Fibroblast of villous mesenchyme (primary cell): ENCODE results near the gene CNKSR1. TPM values are rescaled to one million over a fixed set of nuclear protein-coding genes. Genes with fewer than 3 reads are reported as not detected.
A peak's percentile ranks its signal among the peaks of the same experiment; 100 is the strongest.

Experiments used
- DNase-seq: peaks from one replicate; pipeline ENCODE4 v3.0.0-alpha.2; 2010; ENCODE audit warnings: low read depth
- H3K4me3 ChIP-seq: 2 replicates; pipeline ENCODE4 v1.5.1; 2011; ENCODE audit warnings: low read depth, mild to moderate bottlenecking, low read length
- total RNA-seq: library from RNA; depleted of rRNA; stranded (reverse); fragments of >200 nt; gene quantifications from 2 replicates; pipeline ENCODE4 v1.2.3, GENCODE V29; 2012
- TF ChIP-seq, protein P1 (sequence below): IDR thresholded peaks from 2 replicates; pipeline ENCODE4 v1.5.1; 2012; ENCODE audit warnings: low read depth, mild to moderate bottlenecking, low read length; ENCODE audit not compliant: insufficient read depth

CNKSR1 gene
- total RNA-seq, 1 donor: not detected

DNA sequence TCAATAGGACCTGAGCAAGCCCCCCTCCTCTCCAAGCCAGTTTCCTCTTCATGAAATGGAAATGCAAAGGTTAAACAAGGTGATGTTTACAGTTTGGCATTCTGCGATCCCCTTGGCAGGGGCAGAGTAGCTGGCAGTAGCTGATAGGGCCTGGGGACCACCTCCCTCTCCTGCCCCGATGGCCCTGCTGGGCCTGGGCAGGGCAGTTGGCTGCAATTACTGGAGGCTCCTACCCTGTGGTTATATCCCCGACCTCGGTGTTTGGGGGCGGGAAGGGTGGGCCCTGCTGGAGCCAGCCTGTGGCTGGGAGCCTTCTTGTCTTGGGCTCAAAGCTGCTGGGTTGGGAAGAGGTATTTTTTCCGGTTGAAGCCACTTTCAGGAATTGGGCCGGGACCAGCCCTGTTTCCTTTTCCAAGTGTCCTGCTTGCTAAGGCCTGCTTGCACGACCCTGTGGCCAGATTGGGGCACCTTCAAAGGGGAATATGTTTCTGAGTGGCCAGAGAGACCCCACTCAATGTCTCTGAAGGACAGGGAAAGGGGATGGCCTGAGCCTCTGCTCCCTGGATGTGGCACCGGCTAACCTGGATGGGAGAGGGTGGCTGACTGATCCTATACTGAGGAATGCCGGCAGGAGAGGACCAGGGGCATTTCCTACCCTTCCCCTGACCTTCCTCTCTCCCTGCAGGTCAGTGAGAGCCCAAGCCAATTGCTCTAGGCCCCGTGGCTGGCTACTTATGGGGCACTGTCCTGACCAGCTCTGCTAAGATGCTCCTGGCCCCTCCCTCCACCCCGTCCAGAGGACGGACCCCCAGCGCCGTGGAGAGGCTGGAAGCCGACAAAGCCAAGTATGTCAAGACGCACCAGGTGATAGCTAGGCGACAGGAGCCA lies 16.5 kb upstream of the CNKSR1 start:
- TF ChIP-seq, protein P1, sequence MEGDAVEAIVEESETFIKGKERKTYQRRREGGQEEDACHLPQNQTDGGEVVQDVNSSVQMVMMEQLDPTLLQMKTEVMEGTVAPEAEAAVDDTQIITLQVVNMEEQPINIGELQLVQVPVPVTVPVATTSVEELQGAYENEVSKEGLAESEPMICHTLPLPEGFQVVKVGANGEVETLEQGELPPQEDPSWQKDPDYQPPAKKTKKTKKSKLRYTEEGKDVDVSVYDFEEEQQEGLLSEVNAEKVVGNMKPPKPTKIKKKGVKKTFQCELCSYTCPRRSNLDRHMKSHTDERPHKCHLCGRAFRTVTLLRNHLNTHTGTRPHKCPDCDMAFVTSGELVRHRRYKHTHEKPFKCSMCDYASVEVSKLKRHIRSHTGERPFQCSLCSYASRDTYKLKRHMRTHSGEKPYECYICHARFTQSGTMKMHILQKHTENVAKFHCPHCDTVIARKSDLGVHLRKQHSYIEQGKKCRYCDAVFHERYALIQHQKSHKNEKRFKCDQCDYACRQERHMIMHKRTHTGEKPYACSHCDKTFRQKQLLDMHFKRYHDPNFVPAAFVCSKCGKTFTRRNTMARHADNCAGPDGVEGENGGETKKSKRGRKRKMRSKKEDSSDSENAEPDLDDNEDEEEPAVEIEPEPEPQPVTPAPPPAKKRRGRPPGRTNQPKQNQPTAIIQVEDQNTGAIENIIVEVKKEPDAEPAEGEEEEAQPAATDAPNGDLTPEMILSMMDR: no peak
- DNase-seq: no peak
- H3K4me3 ChIP-seq: peak overlapping the region; percentile 48

GRCh38 chr1:26161415-26162219 lies 15.7 kb upstream of the CNKSR1 start:
- peak overlapping the region; percentile 48 for H3K4me3 ChIP-seq
- peak; percentile 45 for DNase-seq
- TF ChIP-seq, protein P1: no peak

DNA sequence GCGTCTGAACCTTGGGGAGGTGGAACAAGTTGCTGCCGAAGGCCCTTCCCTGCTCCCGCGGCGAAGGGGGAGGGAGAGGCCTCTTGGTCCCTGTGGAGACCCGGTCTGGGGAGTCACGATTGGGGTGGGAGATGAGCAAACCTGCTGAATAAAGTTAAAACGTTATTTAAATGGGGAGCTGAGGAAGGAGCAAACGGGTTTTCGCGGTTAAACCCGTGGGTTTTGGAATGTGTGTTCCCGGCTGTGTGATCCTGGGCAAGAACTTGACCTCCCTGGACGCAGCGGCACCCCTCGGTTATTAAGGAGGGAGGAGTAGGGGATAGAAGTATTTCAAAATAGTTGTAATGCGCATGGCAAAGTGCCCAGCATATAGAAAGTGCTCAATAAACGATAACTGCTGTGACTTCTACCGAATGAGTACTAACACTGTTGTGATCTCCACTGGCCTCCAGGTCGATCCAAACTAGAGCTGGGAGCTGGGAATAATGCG lies 15.0 kb upstream of the CNKSR1 start:
- TF ChIP-seq, protein P1: no peak
- DNase-seq: no peak
- H3K4me3 ChIP-seq: peak overlapping the region; percentile 48

- no peak for DNase-seq
- no peak overlapping the region for H3K4me3 ChIP-seq
- TF ChIP-seq, protein P1: no peak
Observed at GRCh38 chr1:26163684-26164035, 13.6 kb upstream of the CNKSR1 start.

DNA sequence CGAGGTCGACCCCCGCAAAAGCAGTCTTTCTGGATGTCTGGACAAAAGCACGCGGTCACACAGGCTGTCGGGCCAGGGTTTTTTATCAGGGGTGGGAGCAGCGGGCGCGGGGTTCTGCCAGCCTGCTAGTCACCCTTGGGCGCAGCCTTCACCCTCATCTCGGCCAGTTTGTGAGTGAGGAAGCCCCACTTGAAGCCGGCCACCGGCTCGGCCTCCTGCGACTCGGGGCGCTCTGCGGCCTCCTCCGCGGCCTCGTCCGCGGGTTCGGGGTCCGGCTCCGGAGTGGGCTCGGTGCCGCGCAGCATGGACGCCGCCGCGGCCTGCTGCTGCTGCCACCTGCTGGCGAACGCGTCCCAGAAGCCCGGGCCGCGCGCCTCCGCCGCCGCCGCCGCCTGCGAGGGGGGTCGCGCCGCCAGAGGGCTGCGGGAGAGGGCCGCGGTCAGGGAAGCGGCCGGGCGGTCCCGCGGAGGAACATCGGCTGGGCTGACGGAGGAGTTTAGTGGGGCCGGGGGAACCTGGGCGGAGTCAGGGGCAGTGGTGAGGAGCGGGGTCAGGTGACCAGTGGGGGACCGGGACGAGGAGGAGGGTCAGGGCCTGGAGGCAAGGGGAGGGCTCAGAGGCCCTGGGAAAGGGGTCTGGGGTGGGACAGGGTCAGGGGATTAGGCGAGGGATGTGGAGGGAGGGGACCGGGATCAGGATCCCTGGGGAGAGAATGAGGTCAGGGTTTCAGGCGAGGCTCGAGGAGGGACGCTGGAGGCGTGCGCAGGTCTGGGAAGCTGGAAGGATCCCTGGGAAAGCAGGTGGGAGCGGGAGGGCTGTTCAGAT lies 13.0 kb upstream of the CNKSR1 start:
- peak overlapping the region; percentile 47 for H3K4me3 ChIP-seq
- peak; percentile 18 for DNase-seq
- TF ChIP-seq, protein P1: peak; percentile 30
